GM23338 (cell line): ENCODE measurements around the gene ZNF74. TPM values are rescaled to one million over a fixed set of nuclear protein-coding genes. Genes with fewer than 3 reads are reported as not detected.

Source experiments
- ATAC-seq: fragments of 200-7000 bp; cut with Tn5 transposase; 3 replicates; pipeline ENCODE4 v1.9.1; 2020
- DNase-seq: peaks from one replicate; pipeline ENCODE4 v3.0.0-alpha.2; 2015; ENCODE audit warnings: low spot score
- H2AFZ ChIP-seq: fragments of 200-600 bp; sonication (generic); 2 replicates; pipeline ENCODE4 v1.8.0; 2016; ENCODE audit warnings: antibody characterized with exemption, mild to moderate bottlenecking, moderate library complexity
- H3F3A ChIP-seq: fragments of 200-600 bp; sonication (generic); replicated peaks from 2 replicates; pipeline ENCODE4 v1.8.0; 2017; ENCODE audit warnings: antibody characterized with exemption, mixed run types, low read depth
- H3K27ac ChIP-seq: fragments of 200-600 bp; sonication (generic); 2 replicates; pipeline ENCODE4 v1.6.1; 2016; ENCODE audit warnings: low read depth
- H3K27me3 ChIP-seq: fragments of 200-600 bp; sonication (generic); 2 replicates; pipeline ENCODE4 v1.8.0; 2016; ENCODE audit warnings: mild to moderate bottlenecking, mixed run types, moderate library complexity; ENCODE audit not compliant: insufficient read depth
- H3K36me3 ChIP-seq: fragments of 200-600 bp; sonication (generic); 2 replicates; pipeline ENCODE4 v1.8.0; 2016; ENCODE audit warnings: mild to moderate bottlenecking; ENCODE audit not compliant: insufficient read depth
- H3K4me1 ChIP-seq: fragments of 200-600 bp; sonication (generic); 2 replicates; pipeline ENCODE4 v1.8.0; 2016; ENCODE audit warnings: mild to moderate bottlenecking, moderate library complexity; ENCODE audit not compliant: insufficient read depth
- H3K4me2 ChIP-seq: fragments of 200-600 bp; sonication (generic); 2 replicates; pipeline ENCODE4 v1.7.1; 2017; ENCODE audit warnings: mixed run types
- H3K4me3 ChIP-seq: fragments of 200-600 bp; sonication (generic); 2 replicates; pipeline ENCODE4 v1.6.1; 2016; ENCODE audit warnings: mixed run types
- H3K79me2 ChIP-seq: fragments of 200-600 bp; sonication (generic); replicated peaks from 2 replicates; pipeline ENCODE4 v1.8.0; 2017; ENCODE audit warnings: mild to moderate bottlenecking; ENCODE audit not compliant: insufficient read depth
- H3K9me2 ChIP-seq: fragments of 200-600 bp; sonication (generic); 2 replicates; pipeline ENCODE4 v1.8.0; 2017; ENCODE audit not compliant: insufficient read depth
- H4K20me1 ChIP-seq: fragments of 200-600 bp; sonication (generic); replicated peaks from 2 replicates; pipeline ENCODE4 v1.8.0; 2017; ENCODE audit warnings: mild to moderate bottlenecking; ENCODE audit not compliant: insufficient read depth
- H3K27ac Mint-ChIP-seq: 2 replicates; pipeline ENCODE4 v1.8.0; 2020; ENCODE audit warnings: inconsistent platforms, mild to moderate bottlenecking, moderate library complexity, mixed read lengths
- H3K27me3 Mint-ChIP-seq: 3 replicates; pipeline ENCODE4 v1.8.0; 2022; ENCODE audit warnings: low read depth, mild to moderate bottlenecking, moderate library complexity, mixed read lengths, inconsistent platforms; ENCODE audit not compliant: insufficient read depth, poor library complexity
- H3K36me3 Mint-ChIP-seq: 3 replicates; pipeline ENCODE4 v1.8.0; 2021; ENCODE audit warnings: low read depth, mild to moderate bottlenecking, inconsistent platforms, moderate library complexity, mixed read lengths
- H3K4me1 Mint-ChIP-seq: 3 replicates; pipeline ENCODE4 v1.8.0; 2020; ENCODE audit warnings: mild to moderate bottlenecking, inconsistent platforms, mixed read lengths
- H3K4me3 Mint-ChIP-seq: 3 replicates; pipeline ENCODE4 v1.8.0; 2021; ENCODE audit warnings: moderate library complexity, mild to moderate bottlenecking, inconsistent platforms, mixed read lengths
- H3K9me3 Mint-ChIP-seq: 3 replicates; pipeline ENCODE4 v1.8.0; 2020; ENCODE audit warnings: moderate library complexity, mild to moderate bottlenecking, inconsistent platforms, mixed read lengths
- CREB1 ChIP-seq: fragments of 250-450 bp; sonication (Bioruptor Pico); IDR thresholded peaks from 2 replicates; pipeline ENCODE4 v1.5.0; 2020; ENCODE audit warnings: low read depth, mild to moderate bottlenecking, moderate library complexity
- EZH2phosphoT487 ChIP-seq: fragments of 200-600 bp; sonication (generic); IDR thresholded peaks from one replicate; pipeline ENCODE4 v1.8.1; 2018; ENCODE audit warnings: antibody characterized with exemption; ENCODE audit not compliant: unreplicated experiment
- NANOG ChIP-seq: IDR thresholded peaks from 2 replicates; pipeline ENCODE4 v1.6.1; 2016; ENCODE audit warnings: antibody characterized with exemption, borderline replicate concordance
- POLR2AphosphoS5 ChIP-seq: IDR thresholded peaks from 2 replicates; pipeline ENCODE4 v1.6.1; 2016; ENCODE audit warnings: antibody characterized with exemption, low read depth
- REST ChIP-seq: IDR thresholded peaks from one replicate; pipeline ENCODE4 v1.6.1; 2018; ENCODE audit warnings: antibody characterized with exemption; ENCODE audit not compliant: unreplicated experiment
- STAT1 ChIP-seq: IDR thresholded peaks from one replicate; pipeline ENCODE4 v1.6.1; 2016; ENCODE audit warnings: antibody characterized with exemption; ENCODE audit not compliant: unreplicated experiment
- ZNF462 ChIP-seq: fragments of 250-450 bp; sonication (Bioruptor Pico); IDR thresholded peaks from 2 replicates; pipeline ENCODE4 v1.5.0; 2020; ENCODE audit warnings: mild to moderate bottlenecking, moderate library complexity
- polyA plus RNA-seq: library from polyadenylated mRNA; unstranded; fragments of >200 nt; fragmentation: Nextera tagmentation; extraction: Ambion mirVana; gene quantifications from 2 replicates; pipeline ENCODE4 v1.2.1, GENCODE V29; 2016
- total RNA-seq: library from RNA; depleted of rRNA; stranded (reverse); fragments of >200 nt; shearing (Covaris generic); gene quantifications from 2 replicates; pipeline ENCODE4 v1.2.3, GENCODE V29; 2014

Gene ZNF74
- total and polyA plus RNA-seq, 2 experiments from 2014 or later = 16.1 to 94.0 TPM

DNA sequence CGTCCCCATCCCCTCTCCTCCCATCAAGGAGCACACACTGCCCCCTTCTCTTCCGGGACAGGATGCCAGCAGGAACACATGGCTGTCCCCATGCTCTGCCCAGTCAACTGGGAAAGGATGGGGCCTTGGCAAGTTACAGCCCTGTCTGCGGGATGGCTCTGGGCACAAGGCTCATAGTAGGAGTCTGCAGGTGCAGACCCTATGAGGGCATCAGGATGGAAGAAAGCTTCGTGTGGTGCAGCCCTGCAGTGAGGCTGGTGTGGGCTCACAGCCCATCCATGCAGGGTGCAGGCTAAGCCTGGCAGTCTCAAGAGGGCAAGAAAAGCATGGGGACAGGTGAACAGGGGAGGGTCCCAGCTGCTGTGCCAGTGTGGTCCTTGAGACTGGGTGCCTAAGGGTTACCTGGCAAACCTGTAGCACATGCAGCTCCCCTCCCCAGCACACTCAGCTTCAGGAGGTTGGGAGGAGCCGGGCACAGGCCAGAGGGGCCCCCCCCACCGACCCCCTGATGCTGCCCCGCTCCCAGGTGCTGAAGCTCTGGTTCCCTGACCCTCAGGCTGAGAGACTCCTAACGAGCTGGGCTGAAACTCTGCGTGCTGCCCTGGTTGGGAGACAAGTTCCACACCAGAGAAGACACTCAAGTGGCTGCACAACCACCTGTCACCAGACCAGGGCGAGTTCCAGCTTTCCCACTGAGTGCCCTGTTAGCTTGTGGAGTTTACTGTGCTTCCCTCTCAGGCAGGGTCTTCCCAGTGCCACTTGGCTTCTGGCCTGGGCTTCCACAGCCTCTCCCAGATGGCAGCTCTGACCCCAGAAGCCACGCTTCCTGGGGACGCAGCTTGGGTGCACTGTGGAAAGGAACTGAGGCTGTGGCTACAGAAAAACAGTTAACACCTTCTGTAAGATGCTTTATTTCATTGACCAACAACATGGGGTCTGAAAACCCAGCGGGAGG is 47.0 kb downstream of the ZNF74 start:
- peaks cover 10% of the 10 kb centered on the region; the same call in 2 of the 3 replicates for H3K4me1 Mint-ChIP-seq
- TF ChIP-seq NANOG (no peak), EZH2phosphoT487 (no peak), STAT1 (no peak), POLR2AphosphoS5 (no peak)
- H3K9me3 Mint-ChIP-seq = no peaks in the 10 kb centered on the region
- no peak for DNase-seq
- Histone ChIP-seq H3K27ac (no peak overlapping the region), H3K79me2 (peaks cover under 1% of the 10 kb centered on the region), H3K9me2 (no peaks in the 10 kb centered on the region), H2AFZ (no peak overlapping the region), H3K4me3 (no peak overlapping the region), H3K27me3 (peaks cover 36% of the 10 kb centered on the region), H4K20me1 (no peaks in the 10 kb centered on the region; the same call in 1 of the 2 replicates), H3K4me2 (no peak overlapping the region), H3K36me3 (no peaks in the 10 kb centered on the region), H3F3A (0 out of 2 replicates have a peak, but pooled peaks cover 3% of the 10 kb centered on the region), H3K4me1 (peaks cover 7% of the 10 kb centered on the region; the same call in 1 of the 2 replicates)
- no peaks in the 10 kb centered on the region for H3K36me3 Mint-ChIP-seq
- no peak for ATAC-seq
- no peak overlapping the region for H3K27ac Mint-ChIP-seq
- no peak overlapping the region for H3K4me3 Mint-ChIP-seq
- peaks cover 26% of the 10 kb centered on the region for H3K27me3 Mint-ChIP-seq

- Histone ChIP-seq H3K9me2 (no peaks in the 10 kb centered on the region), H3K79me2 (no peaks in the 10 kb centered on the region), H4K20me1 (no peaks in the 10 kb centered on the region; the same call in 1 of the 2 replicates), H3K4me3 (no peak overlapping the region), H3K4me2 (no peak overlapping the region), H2AFZ (no peak overlapping the region), H3K27ac (no peak overlapping the region), H3K36me3 (no peaks in the 10 kb centered on the region), H3F3A (0 out of 2 replicates have a peak, but pooled peaks cover 3% of the 10 kb centered on the region), H3K27me3 (peaks cover 27% of the 10 kb centered on the region), H3K4me1 (peaks cover 7% of the 10 kb centered on the region; the same call in 1 of the 2 replicates)
- H3K27ac Mint-ChIP-seq = no peak overlapping the region
- ATAC-seq = no peak
- H3K27me3 Mint-ChIP-seq = peaks cover 19% of the 10 kb centered on the region
- H3K4me1 Mint-ChIP-seq = peaks cover 8% of the 10 kb centered on the region; the same call in 2 of the 3 replicates
- no peak overlapping the region for H3K4me3 Mint-ChIP-seq
- TF ChIP-seq REST (no peak), ZNF462 (CRISPR knock-in tag) (no peak), CREB1 (CRISPR knock-in tag) (no peak)
- DNase-seq = no peak
- H3K36me3 Mint-ChIP-seq = no peaks in the 10 kb centered on the region
- H3K9me3 Mint-ChIP-seq = no peaks in the 10 kb centered on the region
These were observed 47.9 kb downstream of the ZNF74 start for GRCh38 chr22:20441631-20442484.
